BE2C (cell line): ENCODE data around the gene MYO1E.
"Not testable (repeated sequence)": the region's sequence is repeated elsewhere in the genome, so short reads cannot be mapped to it uniquely, and the experiment has no call there.

Source experiments
- DNase-seq: peaks from one replicate; pipeline ENCODE4 v3.0.0-alpha.2; 2020
- H3K27me3 ChIP-seq: fragments of 250-450 bp; sonication (Bioruptor Pico); 2 replicates; pipeline ENCODE4 v1.5.1; 2020; ENCODE audit warnings: mild to moderate bottlenecking
- H3K36me3 ChIP-seq: fragments of 250-450 bp; sonication (Bioruptor Pico); 2 replicates; pipeline ENCODE4 v1.5.1; 2020; ENCODE audit warnings: mild to moderate bottlenecking
- H3K4me1 ChIP-seq: fragments of 250-450 bp; sonication (Bioruptor Pico); 2 replicates; pipeline ENCODE4 v1.5.1; 2020
- H3K4me3 ChIP-seq: 2 replicates; pipeline ENCODE4 v1.5.1; 2011; ENCODE audit warnings: low read depth, low read length
- H3K9me3 ChIP-seq: fragments of 250-450 bp; sonication (Bioruptor Pico); 2 replicates; pipeline ENCODE4 v1.5.1; 2020
- CTCF ChIP-seq: IDR thresholded peaks from 2 replicates; pipeline ENCODE4 v1.5.1; 2012; ENCODE audit warnings: mild to moderate bottlenecking, low read depth, low read length

MYO1E gene

DNA sequence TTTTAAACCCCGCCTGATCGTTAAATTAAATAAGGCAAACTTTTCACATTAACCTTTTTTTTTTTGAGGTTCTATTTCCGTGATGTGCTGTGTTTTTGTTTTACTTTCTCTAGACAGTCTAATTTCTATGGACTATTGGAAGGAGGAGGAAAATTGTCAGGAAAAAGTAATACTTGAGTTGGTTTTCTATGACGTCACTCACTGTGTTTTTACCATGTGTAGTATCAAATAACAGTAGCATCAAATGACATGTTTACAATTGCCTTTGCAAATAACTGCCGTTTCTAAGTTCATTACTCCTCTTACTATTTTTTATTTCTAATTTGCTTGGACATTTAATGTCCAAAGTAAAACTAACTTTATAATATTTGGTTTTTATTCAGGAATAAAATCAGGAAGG lies 32.3 kb downstream of the MYO1E start:
- Histone ChIP-seq H3K9me3 (peaks cover 2% of the 10 kb centered on the region; the same call in 1 of the 2 replicates), H3K4me3 (no peak overlapping the region), H3K27me3 (no peaks in the 10 kb centered on the region; the same call in none of the 2 replicates), H3K36me3 (no peaks in the 10 kb centered on the region), H3K4me1 (no peaks in the 10 kb centered on the region)
- no peak for TF ChIP-seq CTCF
- DNase-seq, result no peak

DNA sequence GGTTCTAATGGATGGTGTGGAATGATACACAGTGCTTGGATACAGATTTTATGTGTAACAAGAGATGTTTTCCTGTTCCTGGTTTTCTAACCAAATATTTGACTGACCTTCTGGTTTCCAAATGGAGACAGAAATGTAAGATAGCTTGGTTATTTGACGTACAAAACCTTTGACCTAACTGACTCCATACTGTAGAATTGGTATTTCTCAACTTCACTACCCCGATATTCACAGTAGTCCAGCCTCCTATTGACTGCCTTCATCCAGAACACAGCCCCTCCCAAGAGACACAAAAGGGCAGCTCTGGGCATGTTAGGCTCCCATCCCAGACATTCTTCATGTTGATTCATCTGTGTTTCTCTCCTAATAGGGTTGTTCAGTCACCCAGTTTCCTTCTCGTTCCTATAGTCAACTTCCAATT lies 33.4 kb downstream of the MYO1E start:
- Histone ChIP-seq H3K27me3 (no peaks in the 10 kb centered on the region; the same call in none of the 2 replicates), H3K9me3 (peaks cover under 1% of the 10 kb centered on the region; the same call in 1 of the 2 replicates), H3K4me1 (no peaks in the 10 kb centered on the region), H3K4me3 (no peak overlapping the region), H3K36me3 (no peaks in the 10 kb centered on the region)
- TF ChIP-seq CTCF, result no peak
- DNase-seq, result no peak

DNA sequence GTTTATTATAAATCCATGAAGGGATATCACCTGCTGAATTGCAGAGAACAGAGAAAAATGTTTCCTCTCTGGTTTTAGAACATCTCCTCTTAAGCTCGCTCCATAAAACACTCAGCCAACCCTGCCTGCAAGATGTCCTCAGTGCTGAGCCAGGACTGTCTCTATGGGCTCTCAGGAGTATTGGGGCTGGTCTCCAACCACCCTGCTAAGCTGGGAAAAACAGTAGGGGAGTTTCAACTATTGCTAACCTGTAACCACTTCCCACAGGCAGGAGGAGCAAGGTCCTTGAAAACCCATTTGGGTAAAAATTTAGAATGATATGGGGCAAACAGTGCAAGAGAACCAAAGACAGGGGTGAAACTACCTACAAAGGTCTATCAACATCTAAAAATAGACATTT lies 34.3 kb downstream of the MYO1E start:
- H3K36me3 ChIP-seq, result no peaks in the 10 kb centered on the region
- H3K4me1 ChIP-seq, result no peaks in the 10 kb centered on the region
- DNase-seq, result no peak
- no peaks in the 10 kb centered on the region; the same call in none of the 2 replicates for H3K27me3 ChIP-seq
- no peak for TF ChIP-seq CTCF
- H3K4me3 ChIP-seq, result no peak overlapping the region
- H3K9me3 ChIP-seq, result no peaks in the 10 kb centered on the region

DNA sequence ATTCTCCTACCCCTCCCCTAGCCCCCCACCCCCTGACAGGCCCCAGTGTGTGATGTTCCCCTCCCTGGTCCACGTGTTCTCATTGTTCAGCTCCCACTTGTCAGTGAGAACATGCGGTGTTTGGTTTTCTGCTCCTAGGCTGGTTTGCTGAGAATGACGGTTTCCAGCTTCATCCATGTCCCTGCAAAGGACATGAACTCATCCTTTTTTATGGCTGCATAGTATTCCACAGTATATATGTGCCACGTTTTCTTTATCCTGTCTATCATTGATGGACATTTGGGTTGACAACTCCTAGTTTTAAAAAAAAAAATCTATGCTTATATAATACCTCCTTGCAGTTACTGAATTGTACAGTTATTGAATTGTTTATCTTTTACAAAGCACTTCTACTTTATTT lies 35.9 kb downstream of the MYO1E start:
- H3K4me1 ChIP-seq, H3K9me3 ChIP-seq, DNase-seq, H3K27me3 ChIP-seq, H3K4me3 ChIP-seq, H3K36me3 ChIP-seq: not testable (repeated sequence)

DNA sequence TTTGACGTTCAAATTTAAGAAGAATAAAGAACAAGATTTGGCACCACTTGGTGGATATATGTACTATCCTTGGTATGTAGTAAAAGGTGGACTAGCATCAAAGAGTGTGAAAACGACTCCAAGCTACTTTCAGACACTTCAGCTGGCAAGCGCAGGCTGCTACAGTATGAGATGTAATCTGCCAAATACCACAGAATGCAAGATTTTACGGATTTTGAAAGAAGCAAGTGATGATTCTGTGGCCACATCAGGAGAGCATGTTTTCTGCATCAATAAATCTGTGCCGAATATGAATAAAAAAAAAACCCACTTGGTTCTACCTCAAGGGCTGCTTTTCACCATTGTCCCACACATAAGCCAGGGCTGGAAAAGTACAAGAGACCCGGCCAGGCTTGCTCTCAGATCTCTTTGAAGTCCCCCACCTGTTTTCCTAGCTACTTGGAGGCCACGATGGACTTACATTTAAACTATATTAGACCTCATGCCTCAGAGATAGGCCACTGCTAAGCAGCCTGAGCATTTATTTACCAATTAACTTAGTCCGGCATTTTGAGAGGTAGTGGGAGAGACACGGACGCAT lies 37.4 kb downstream of the MYO1E start:
- H3K9me3 ChIP-seq, result no peaks in the 10 kb centered on the region
- H3K4me1 ChIP-seq, result no peaks in the 10 kb centered on the region
- no peak for DNase-seq
- H3K36me3 ChIP-seq, result no peaks in the 10 kb centered on the region
- no peak overlapping the region for H3K4me3 ChIP-seq
- no peak for TF ChIP-seq CTCF
- H3K27me3 ChIP-seq, result peaks cover 17% of the 10 kb centered on the region

DNA sequence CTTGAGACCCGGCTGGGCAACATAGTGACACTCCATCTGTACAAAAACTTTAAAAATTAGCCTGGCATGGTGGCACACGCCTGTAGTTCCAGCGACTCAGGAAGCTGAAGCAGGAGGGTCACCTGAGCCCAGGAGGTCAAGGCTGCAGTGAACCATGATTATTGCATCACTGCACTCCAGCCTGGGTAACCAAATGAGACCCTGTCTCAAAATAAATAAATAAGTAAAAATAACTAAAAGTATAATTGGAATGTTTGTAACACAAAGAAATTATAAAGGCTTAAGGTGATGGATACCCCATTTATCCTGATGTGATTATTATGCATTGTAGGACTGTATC lies 38.6 kb downstream of the MYO1E start:
- H3K36me3 ChIP-seq, result no peaks in the 10 kb centered on the region
- H3K4me1 ChIP-seq, result no peaks in the 10 kb centered on the region
- DNase-seq, result no peak
- no peaks in the 10 kb centered on the region for H3K9me3 ChIP-seq
- H3K4me3 ChIP-seq, result no peak overlapping the region
- H3K27me3 ChIP-seq, result peaks cover 20% of the 10 kb centered on the region
- no peak for TF ChIP-seq CTCF
